Skeletal muscle satellite cell (primary cell): ENCODE data around the gene CADPS2.

Experiments
- H3K27me3 ChIP-seq: 2 replicates; pipeline ENCODE4 v1.7.0; 2013; ENCODE audit warnings: low read length; ENCODE audit not compliant: control insufficient read depth, insufficient read depth
- H3K36me3 ChIP-seq: 2 replicates; pipeline ENCODE4 v1.7.0; 2013; ENCODE audit warnings: mild to moderate bottlenecking, control low read depth, low read length; ENCODE audit not compliant: insufficient read depth
- H3K4me1 ChIP-seq: 2 replicates; pipeline ENCODE4 v1.7.0; 2013; ENCODE audit warnings: low read length; ENCODE audit not compliant: control insufficient read depth, insufficient read depth
- H3K4me2 ChIP-seq: 2 replicates; pipeline ENCODE4 v1.7.0; 2013; ENCODE audit warnings: mild to moderate bottlenecking, low read length
- H3K4me3 ChIP-seq: 2 replicates; pipeline ENCODE4 v1.7.0; 2013; ENCODE audit warnings: low read length
- H3K9ac ChIP-seq: 2 replicates; pipeline ENCODE4 v1.7.0; 2013; ENCODE audit warnings: mild to moderate bottlenecking, low read depth, low read length, moderate library complexity
- H3K9me3 ChIP-seq: replicated peaks from 2 replicates; pipeline ENCODE4 v1.7.0; 2013; ENCODE audit warnings: mild to moderate bottlenecking, control low read depth, low read length

Gene CADPS2

DNA sequence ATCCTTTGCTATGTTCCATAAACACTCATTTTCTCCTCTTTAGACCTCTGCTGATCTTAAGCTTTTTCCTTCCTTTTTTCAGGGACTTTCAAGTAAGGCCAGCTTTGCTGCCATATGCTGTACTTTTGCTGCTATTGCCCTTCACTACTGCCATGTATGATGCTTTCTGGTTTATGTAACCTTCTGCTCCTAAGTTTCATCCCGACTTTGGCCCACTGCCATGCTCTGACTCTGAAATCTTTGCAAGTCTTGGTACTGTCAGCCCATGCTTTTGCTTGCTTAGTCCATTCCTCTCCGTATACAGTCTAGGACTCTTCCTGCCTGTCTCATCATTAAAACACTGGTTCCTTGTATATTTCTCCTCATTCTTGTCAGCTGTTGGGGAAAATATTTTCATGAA, 339.8 kb downstream of the CADPS2 start:
- no peak overlapping the region for H3K4me3 ChIP-seq
- H3K27me3 ChIP-seq, result no peaks in the 10 kb centered on the region
- H3K4me1 ChIP-seq, result no peaks in the 10 kb centered on the region
- H3K9me3 ChIP-seq, result no peaks in the 10 kb centered on the region
- H3K9ac ChIP-seq, result no peak overlapping the region
- no peaks in the 10 kb centered on the region for H3K36me3 ChIP-seq
- H3K4me2 ChIP-seq, result no peak overlapping the region

DNA sequence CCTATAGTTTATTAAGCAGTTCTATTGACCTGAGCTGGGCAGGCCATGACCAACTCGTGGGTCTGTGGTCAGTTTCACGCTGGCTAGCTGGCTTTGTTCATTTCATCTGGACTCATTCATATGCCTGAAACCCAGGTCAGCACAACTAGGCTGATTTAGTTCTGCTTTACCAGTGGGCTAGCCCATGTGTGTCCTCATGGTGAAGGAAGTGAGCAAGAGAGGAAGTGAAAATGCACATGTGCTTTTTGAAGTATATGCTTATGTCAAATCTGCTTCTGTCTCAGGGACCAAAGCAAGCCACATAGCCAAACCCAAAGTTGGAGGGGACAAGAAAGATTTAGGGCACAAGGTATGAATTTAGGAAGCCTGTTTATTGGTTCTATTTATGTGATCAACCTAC, 341.8 kb downstream of the CADPS2 start:
- no peak overlapping the region for H3K4me2 ChIP-seq
- no peaks in the 10 kb centered on the region for H3K4me1 ChIP-seq
- H3K9me3 ChIP-seq, result no peaks in the 10 kb centered on the region
- H3K36me3 ChIP-seq, result no peaks in the 10 kb centered on the region
- H3K4me3 ChIP-seq, result no peak overlapping the region
- no peaks in the 10 kb centered on the region for H3K27me3 ChIP-seq
- no peak overlapping the region for H3K9ac ChIP-seq

DNA sequence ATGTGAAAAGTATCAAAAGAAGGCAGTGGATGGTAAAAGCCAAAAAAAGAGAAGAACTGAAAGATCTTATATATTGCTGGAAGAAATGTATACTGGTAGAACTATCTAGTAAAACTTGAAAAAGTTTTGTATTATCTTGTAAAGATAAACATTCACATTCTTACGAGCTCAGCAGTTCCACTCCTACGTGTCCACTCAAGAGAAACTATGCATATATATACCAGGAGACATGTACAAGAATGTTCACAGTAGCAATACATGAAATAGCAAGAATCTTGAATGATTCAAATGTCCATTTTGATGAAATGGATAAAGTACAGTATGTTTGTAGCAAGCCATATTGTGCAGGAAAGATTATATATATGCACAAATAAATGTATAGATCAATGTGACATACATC, 342.4 kb downstream of the CADPS2 start:
- no peaks in the 10 kb centered on the region for H3K4me1 ChIP-seq
- H3K36me3 ChIP-seq, result no peaks in the 10 kb centered on the region
- H3K9ac ChIP-seq, result no peak overlapping the region
- H3K4me3 ChIP-seq, result no peak overlapping the region
- H3K4me2 ChIP-seq, result no peak overlapping the region
- no peaks in the 10 kb centered on the region for H3K27me3 ChIP-seq
- no peaks in the 10 kb centered on the region for H3K9me3 ChIP-seq

DNA sequence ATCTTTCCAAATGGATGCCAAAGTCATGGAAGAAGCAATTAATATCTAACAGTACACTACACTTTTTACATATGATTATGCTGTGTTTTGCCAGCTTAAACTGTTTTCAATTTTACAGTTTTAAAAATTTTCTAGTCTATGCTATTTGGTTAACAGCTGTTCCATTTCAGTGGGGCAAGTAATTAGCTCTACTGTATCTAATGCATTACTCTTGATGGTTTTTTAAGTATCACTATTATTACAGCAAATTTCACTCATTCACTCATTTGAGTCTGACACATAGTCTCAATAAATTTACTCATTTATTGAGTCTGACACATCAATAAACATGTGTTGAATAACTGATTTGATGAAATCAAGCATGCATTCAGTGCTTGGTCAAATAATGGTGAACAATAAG, 343.1 kb downstream of the CADPS2 start:
- Histone ChIP-seq H3K4me3 (no peak overlapping the region), H3K36me3 (no peaks in the 10 kb centered on the region), H3K9ac (no peak overlapping the region), H3K27me3 (no peaks in the 10 kb centered on the region), H3K9me3 (no peaks in the 10 kb centered on the region), H3K4me1 (no peaks in the 10 kb centered on the region), H3K4me2 (no peak overlapping the region)

DNA sequence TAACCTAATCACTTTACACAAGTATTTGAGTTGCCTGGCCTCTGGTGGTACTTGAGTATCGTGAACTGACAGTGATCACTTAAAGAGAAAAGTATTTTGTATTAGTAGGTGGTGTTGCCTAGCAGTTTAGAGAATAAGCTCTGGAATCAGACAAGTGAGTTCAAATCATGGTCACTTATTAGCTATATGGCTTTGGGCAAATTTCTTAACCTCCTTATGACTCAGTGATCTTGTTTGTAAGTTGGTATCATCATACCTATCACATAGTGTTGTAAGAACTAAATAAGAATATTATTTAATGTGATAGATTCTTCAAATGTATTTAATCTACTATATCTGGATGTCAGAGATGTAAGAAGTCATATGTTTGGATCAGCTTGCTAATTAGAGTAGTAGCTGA, 351.2 kb downstream of the CADPS2 start:
- H3K4me1 ChIP-seq, result peaks cover 4% of the 10 kb centered on the region
- no peaks in the 10 kb centered on the region for H3K36me3 ChIP-seq
- H3K4me3 ChIP-seq, result no peak overlapping the region
- no peak overlapping the region for H3K9ac ChIP-seq
- H3K27me3 ChIP-seq, result no peaks in the 10 kb centered on the region
- H3K9me3 ChIP-seq, result no peaks in the 10 kb centered on the region
- no peak overlapping the region for H3K4me2 ChIP-seq

DNA sequence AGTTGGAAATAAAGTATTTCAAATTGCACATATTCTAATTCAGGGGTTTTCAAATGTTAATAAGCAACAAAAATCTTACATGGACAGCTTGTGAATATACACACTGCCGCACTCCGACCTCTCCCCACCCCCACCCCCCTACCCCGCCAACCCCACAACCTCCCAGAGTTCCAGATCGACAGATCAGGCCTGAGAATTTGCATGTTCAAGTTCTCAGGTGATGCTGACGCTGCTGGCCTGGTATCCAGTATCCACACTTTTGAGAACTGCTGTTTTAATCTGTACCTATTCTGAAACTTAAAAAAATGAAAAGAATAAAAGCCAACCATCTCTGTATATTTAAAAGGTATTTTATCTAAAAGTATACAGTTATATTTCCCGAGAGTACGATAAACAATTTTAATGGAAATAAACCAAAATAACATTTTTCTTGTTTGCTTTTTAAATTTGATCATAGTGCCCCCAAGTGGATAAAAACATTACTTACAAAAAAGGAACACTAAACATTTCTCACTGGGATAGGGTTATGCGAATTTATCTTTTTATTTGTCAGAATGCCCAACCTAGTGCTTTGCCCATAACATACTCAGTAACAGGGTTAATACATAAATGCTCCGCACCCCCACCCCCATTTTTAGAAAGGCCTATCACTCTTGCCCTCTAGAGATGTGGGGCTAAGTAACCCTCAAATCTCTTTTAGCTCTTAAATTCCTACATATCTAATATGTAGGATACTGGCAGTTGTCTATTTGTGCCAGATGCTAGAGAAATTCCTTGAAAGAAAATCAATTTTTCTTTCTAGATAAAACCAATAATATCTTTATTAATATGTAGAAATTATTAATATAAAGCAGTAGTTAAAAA, 353.6 kb downstream of the CADPS2 start:
- Histone ChIP-seq H3K36me3 (no peaks in the 10 kb centered on the region), H3K9ac (no peak overlapping the region), H3K4me2 (no peak overlapping the region), H3K9me3 (no peaks in the 10 kb centered on the region), H3K4me3 (no peak overlapping the region), H3K4me1 (peaks cover 4% of the 10 kb centered on the region), H3K27me3 (no peaks in the 10 kb centered on the region)

DNA sequence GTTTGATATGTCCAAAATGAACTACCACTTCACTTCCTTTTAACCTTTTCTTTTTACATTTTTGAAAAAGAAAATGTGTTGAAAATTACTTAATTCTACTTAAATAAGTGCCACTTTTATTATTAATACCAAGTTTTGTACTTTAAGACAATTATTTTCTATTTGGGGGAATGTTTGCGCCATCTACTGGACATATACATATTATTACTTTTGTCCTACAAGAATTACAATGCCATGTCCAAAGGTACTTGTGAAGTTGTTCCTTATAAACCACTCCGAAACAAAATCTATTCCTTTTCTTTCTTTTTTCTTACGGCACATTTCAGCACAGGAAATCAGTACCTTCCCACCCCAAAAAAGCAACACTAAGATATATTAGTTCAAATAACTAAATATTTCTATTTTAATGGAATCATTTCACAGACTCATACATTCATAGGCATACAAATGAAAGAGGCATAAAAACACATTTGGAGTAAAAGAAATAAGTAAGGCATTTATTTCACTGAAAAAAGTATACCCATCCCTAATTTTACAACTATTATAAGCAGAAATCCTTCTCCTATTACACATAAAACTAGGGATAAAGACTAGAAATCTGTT, 357.3 kb downstream of the CADPS2 start:
- Histone ChIP-seq H3K4me2 (no peak overlapping the region), H3K4me1 (no peaks in the 10 kb centered on the region), H3K9ac (no peak overlapping the region), H3K36me3 (no peaks in the 10 kb centered on the region), H3K27me3 (no peaks in the 10 kb centered on the region), H3K4me3 (no peak overlapping the region), H3K9me3 (no peaks in the 10 kb centered on the region)

DNA sequence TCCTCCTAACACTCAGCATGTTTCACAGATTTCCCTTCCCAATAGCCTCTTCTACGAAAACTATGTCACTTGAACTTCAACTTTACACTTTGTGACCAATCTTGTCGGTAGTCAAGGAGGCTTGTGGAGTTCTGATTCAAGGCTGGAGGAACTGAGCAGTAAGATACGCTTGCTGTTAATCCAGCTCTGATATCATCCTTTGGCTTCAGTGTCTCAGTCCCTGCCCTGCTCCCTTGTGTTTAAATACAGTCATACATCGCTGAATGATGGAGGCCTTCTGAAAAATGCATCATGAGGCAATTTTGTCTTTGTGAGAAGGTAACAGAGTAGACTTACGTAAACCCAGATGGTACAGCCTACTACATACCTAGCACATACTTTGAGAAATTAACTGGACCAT, 360.9 kb downstream of the CADPS2 start:
- Histone ChIP-seq H3K36me3 (no peaks in the 10 kb centered on the region), H3K4me3 (no peak overlapping the region), H3K4me2 (no peak overlapping the region), H3K4me1 (no peaks in the 10 kb centered on the region), H3K9me3 (no peaks in the 10 kb centered on the region), H3K9ac (no peak overlapping the region), H3K27me3 (no peaks in the 10 kb centered on the region)

DNA sequence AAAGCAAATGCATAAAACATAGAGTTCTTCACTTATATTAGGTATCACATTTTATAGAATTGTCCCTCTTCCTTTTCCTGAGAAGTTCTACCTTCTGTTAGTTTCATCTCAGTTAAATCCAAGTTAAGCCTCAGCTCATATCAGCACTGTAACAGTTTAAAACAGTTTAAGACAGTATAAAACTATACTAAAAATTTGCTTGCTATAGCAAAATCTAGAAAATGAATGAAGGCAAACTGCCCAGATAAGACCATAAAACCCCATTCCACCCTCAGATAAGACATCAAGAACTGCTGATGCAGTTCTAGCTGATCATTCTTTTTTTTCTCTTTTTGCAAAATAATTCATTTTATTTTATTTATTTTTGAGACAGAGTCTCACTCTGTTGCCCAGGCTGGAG, 364.5 kb downstream of the CADPS2 start:
- Histone ChIP-seq H3K9me3 (no peaks in the 10 kb centered on the region), H3K4me2 (no peak overlapping the region), H3K27me3 (no peaks in the 10 kb centered on the region), H3K36me3 (no peaks in the 10 kb centered on the region), H3K4me1 (no peaks in the 10 kb centered on the region), H3K9ac (no peak overlapping the region), H3K4me3 (no peak overlapping the region)

DNA sequence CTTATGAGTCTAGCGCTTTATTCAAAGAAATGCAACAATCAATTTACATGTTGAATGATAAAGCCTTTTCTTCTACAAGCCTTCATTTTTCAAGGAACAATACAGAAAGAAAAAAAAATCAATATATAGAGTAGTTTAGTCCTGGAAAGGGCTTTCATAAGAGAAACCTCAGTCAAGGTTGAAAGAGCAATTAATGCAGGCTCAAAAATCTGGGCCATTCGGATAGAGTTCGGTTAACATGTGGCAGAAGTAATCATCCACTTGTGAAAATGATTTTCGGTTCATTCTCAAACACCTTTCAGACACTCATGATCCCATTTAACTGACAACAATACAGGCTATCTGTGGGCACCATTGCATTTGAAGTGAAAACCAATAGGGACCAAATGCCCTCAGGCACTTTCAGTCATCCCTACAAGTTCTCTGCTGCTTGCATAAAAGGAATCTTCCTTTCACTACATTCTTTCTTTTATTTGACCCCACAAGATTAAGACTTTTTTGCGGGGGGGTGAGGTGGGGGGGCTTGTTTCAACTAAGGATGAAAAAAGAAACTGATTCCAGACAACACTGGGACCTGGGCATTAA, 365.2 kb downstream of the CADPS2 start:
- H3K4me1 ChIP-seq, result no peaks in the 10 kb centered on the region
- H3K4me3 ChIP-seq, result no peak overlapping the region
- no peaks in the 10 kb centered on the region for H3K27me3 ChIP-seq
- no peaks in the 10 kb centered on the region for H3K9me3 ChIP-seq
- H3K9ac ChIP-seq, result no peak overlapping the region
- no peaks in the 10 kb centered on the region for H3K36me3 ChIP-seq
- H3K4me2 ChIP-seq, result no peak overlapping the region

DNA sequence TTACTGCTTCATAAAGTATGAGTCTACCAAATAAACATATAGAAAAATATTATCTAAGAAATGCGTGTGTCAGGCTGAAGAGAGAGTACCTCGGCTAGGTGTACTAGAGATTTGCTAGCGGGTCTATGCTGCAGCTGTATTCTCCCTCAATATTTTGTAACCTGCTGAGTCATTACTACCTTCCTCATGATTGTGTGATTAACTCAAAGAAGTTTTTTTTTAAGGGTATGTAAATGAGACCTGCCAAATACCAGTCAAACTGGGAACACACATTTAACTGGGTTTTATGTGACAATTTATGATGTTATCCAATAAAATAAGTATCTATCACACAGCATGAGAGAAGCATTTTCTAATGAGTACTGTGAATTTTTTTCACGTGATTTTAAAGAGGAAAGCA, 367.8 kb downstream of the CADPS2 start:
- no peak overlapping the region for H3K9ac ChIP-seq
- no peaks in the 10 kb centered on the region for H3K27me3 ChIP-seq
- H3K4me2 ChIP-seq, result no peak overlapping the region
- H3K4me1 ChIP-seq, result no peaks in the 10 kb centered on the region
- no peaks in the 10 kb centered on the region for H3K36me3 ChIP-seq
- no peak overlapping the region for H3K4me3 ChIP-seq
- no peaks in the 10 kb centered on the region for H3K9me3 ChIP-seq

DNA sequence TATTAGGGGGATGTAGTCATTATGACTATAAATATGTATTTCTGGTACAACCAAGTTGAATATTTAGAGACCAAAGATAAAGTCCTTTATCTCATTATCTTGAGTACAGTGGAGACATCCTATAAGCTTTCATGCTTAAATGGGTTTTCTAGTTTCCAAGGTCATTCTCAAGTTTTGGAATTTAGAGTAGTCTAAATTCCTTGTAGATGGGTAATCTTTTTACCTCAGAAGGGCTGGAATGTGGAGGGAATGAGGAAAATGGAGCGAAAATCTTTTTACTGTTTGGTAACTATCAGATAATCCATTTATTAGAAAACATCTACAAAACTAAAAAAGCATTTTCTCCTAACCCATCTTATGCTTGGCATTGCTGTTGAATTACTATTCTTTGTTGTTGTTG, 368.7 kb downstream of the CADPS2 start:
- no peak overlapping the region for H3K4me3 ChIP-seq
- H3K4me2 ChIP-seq, result no peak overlapping the region
- no peaks in the 10 kb centered on the region for H3K4me1 ChIP-seq

More for the DNA sequence above, 368.7 kb downstream of the CADPS2 start:
- H3K9ac ChIP-seq, result no peak overlapping the region
- H3K27me3 ChIP-seq, result no peaks in the 10 kb centered on the region
- H3K9me3 ChIP-seq, result no peaks in the 10 kb centered on the region
- H3K36me3 ChIP-seq, result no peaks in the 10 kb centered on the region
